HTR-8/SVneo (cell line): ENCODE results near the gene COQ10A.

Experiments used
- DNase-seq: peaks from one replicate; pipeline ENCODE4 v3.0.0; 2011; ENCODE audit warnings: low spot score, mixed read lengths; ENCODE audit not compliant: insufficient read length
- FAIRE-seq: peaks from 2 replicates; lab custom pipeline; 2011; peaks lifted over from hg19 to GRCh38; lab: Jason Lieb, UNC

COQ10A gene

GRCh38 chr12:56304872-56305590 is 38.3 kb downstream of the COQ10A start:
- FAIRE-seq (no peak), DNase-seq (no peak)

GRCh38 chr12:56307221-56307965 is 40.7 kb downstream of the COQ10A start:
- DNase-seq, result no peak
- FAIRE-seq, result no peak

- DNase-seq (no peak), FAIRE-seq (no peak)
Observed at GRCh38 chr12:56308714-56309113, 42.0 kb downstream of the COQ10A start.

GRCh38 chr12:56311003-56311402 is 44.3 kb downstream of the COQ10A start:
- DNase-seq, result no peak
- FAIRE-seq, result no peak

GRCh38 chr12:56315249-56315621 is 48.5 kb downstream of the COQ10A start:
- no peak for DNase-seq
- no peak for FAIRE-seq

- DNase-seq (peak; percentile 98), FAIRE-seq (peak; percentile 79)
Observed at GRCh38 chr12:56315622-56316473, 49.1 kb downstream of the COQ10A start, which contains the start of gene CNPY2. Gene CNPY2, minus strand, starts transcription at chr12:56315988. Its CDS starts 771 bp downstream, at chr12:56315217.

- no peak for DNase-seq
- FAIRE-seq, result no peak
Observed at GRCh38 chr12:56317675-56318074, 50.9 kb downstream of the COQ10A start.
